ENCODE measurements around the gene RPS21. TPM values are rescaled to one million over a fixed set of nuclear protein-coding genes. Genes with fewer than 3 reads are reported as not detected.

Gene RPS21
- total RNA-seq, 2 donors from 2014 or later, result 1,359 to 1,579 TPM

DNA sequence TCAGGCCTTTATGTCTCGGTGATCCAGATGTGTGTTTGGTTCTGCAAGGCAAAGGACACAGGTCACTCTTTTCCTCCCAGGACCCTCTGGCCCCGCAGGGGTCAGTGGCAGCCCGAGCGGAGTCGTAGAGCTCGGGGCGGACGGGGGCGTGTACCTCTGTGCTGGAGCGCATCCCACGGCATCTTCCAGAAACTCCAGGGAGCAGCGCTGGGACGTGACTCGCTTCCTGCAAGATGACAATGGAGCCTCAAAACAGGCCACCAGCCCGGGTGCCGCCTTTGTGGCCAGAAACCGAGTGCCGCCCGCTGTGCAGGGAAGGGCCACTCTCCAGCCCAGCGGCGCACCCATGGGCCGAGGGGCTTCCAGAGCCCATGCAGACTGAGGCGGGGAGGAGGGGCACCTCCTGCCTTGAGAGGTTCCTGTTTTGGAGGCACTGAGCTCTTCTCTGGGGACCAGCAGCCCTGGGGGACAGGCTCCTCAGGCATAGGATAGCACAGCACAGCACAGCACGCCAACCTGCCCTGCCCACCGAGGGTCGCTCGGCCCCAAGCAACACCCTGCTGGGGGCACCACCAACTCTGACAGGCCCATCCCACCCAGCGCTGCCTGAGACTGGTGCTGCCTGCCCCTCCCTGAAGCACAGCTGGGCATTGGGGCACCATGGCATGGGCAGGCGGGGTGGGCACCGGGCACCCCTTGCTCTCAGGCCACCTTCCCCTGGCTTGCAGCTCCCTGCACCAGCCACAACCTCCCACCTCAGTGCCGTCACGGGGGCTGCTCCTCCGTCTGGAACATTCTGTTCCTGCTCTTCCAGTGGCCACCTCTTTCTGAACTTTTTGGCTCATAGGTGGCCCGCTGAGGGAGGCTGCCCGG, 9.7 kb downstream of the RPS21 start:
- DNase-seq, result no peak
- H3K9me3 ChIP-seq, result no peaks in the 10 kb centered on the region
- no peaks in the 10 kb centered on the region for H3K4me1 ChIP-seq
- TF ChIP-seq CTCF (IDR thresholded peaks at IDR 0.05), result no peak
- H3K4me3 ChIP-seq, result no peak overlapping the region
- H3K9ac ChIP-seq (ENCODE audit: low read depth in 2 of 2, low read length in 2 of 2), result no peak overlapping the region
- intact Hi-C loops (cut with DNase I), result no loop called here
- H3K27ac ChIP-seq, result no peak overlapping the region
- H3K36me3 ChIP-seq, result no peaks in the 10 kb centered on the region
- no peaks in the 10 kb centered on the region for H3K27me3 ChIP-seq

DNA sequence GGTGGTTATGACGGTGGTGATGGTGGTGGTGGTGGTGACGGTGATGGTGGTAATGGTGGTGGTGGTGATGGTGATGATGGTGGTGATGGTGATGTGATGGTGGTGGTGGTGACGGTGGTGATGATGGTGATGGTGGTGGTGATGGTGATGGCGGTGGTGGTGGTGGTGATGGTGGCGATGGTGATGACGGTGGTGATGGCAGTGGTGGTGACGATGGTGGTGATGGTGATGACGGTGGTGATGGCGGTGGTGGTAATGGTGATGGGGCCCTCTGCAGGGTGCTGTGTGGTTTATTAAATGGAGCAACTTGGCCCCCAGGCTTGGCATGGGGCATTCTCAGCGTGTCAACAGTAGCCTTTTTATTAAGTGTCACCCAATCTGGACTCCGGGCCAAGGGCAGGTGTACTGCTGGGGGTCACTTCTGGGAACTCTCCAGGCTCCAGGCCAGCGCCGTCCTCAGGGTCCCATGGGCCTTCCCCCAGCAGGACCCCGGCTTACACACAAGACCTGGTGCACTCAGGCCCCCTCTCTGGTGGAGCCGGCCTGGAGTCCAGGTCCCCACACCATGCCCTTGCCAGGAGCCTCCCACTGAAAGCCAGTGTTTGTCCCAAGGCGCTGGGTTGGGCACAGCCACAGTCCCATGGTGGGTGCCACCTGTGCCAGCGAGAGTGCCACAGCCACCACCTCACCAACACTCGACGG, 11.4 kb downstream of the RPS21 start:
- Histone ChIP-seq H3K9ac (ENCODE audit: low read depth in 2 of 2, low read length in 2 of 2) (no peak overlapping the region), H3K4me3 (no peak overlapping the region), H3K36me3 (no peaks in the 10 kb centered on the region), H3K27me3 (no peaks in the 10 kb centered on the region), H3K27ac (no peak overlapping the region), H3K9me3 (no peaks in the 10 kb centered on the region), H3K4me1 (no peaks in the 10 kb centered on the region)
- no peak for TF ChIP-seq CTCF (IDR thresholded peaks at IDR 0.05)
- intact Hi-C loops (cut with DNase I), result no loop called here
- no peak for DNase-seq

GRCh38 chr20:62400021-62400420, 13.1 kb downstream of the RPS21 start:
- intact Hi-C loops (cut with DNase I), result no loop called here
- TF ChIP-seq CTCF (IDR thresholded peaks at IDR 0.05), result no peak
- DNase-seq, result no peak
- H3K9me3 ChIP-seq, result no peaks in the 10 kb centered on the region
- no peaks in the 10 kb centered on the region for H3K4me1 ChIP-seq
- H3K4me3 ChIP-seq, result no peak overlapping the region
- H3K9ac ChIP-seq (ENCODE audit: low read depth in 2 of 2, low read length in 2 of 2), result no peak overlapping the region
- H3K36me3 ChIP-seq, result no peaks in the 10 kb centered on the region
- no peak overlapping the region for H3K27ac ChIP-seq
- no peaks in the 10 kb centered on the region for H3K27me3 ChIP-seq

GRCh38 chr20:62400541-62400940, 13.6 kb downstream of the RPS21 start:
- no peak for DNase-seq
- no peak overlapping the region for H3K27ac ChIP-seq
- no peak overlapping the region for H3K4me3 ChIP-seq
- no peaks in the 10 kb centered on the region for H3K36me3 ChIP-seq
- no peak overlapping the region for H3K9ac ChIP-seq (ENCODE audit: low read depth in 2 of 2, low read length in 2 of 2)
- intact Hi-C loops (cut with DNase I), result no loop called here
- H3K4me1 ChIP-seq, result peaks cover under 1% of the 10 kb centered on the region
- no peaks in the 10 kb centered on the region for H3K27me3 ChIP-seq
- H3K9me3 ChIP-seq, result no peaks in the 10 kb centered on the region
- no peak for TF ChIP-seq CTCF (IDR thresholded peaks at IDR 0.05)

DNA sequence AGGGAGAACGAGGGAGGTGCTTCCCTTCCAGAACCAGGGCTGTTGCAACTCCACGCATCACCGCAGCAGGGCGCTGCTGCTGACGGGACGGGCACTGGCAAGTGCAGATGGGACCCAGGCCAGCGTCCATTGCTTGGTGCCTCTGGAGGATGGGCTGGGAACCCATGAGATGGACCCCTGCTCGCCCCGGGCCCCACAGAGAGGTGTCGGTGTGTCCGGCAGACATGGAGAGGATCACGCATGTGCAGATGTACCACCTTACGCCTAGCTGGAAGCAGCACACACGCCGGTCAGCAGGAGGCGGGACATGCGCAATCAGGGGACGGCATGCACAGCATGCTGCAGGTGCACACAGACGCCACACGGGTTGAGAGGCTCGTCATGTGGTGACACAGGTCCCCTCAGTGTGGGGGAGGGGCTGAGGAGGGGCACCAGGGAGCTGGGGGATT, 14.5 kb downstream of the RPS21 start:
- H3K27me3 ChIP-seq, result no peaks in the 10 kb centered on the region
- H3K9me3 ChIP-seq, result no peaks in the 10 kb centered on the region
- no peak overlapping the region for H3K27ac ChIP-seq
- no peak overlapping the region for H3K4me3 ChIP-seq
- no peak overlapping the region for H3K9ac ChIP-seq (ENCODE audit: low read depth in 2 of 2, low read length in 2 of 2)
- intact Hi-C loops (cut with DNase I), result no loop called here
- no peak for TF ChIP-seq CTCF (IDR thresholded peaks at IDR 0.05)
- DNase-seq, result no peak
- no peaks in the 10 kb centered on the region for H3K36me3 ChIP-seq
- H3K4me1 ChIP-seq, result peaks cover 8% of the 10 kb centered on the region
